Endothelial cell of umbilical vein (primary cell): Measurements from ENCODE around the gene GPN1.
"Not testable (repeated sequence)": the region's sequence is repeated elsewhere in the genome, so short reads cannot be mapped to it uniquely, and the experiment has no call there.

Source experiments
- CTCF ChIP-seq, 2 donors: IDR thresholded peaks; 1 replicate in 1 of 2; 2 replicates in 1 of 2; pipeline ENCODE4 v1.5.1; 2011; ENCODE audit warnings: low read length in 2 of 2, mild to moderate bottlenecking in 2 of 2, moderate library complexity in 2 of 2, control low read depth in 1 of 2, inconsistent platforms in 1 of 2, low read depth in 1 of 2; ENCODE audit not compliant: insufficient read depth in 1 of 2; ENCODE audit errors: extremely low read depth in 1 of 2
- EZH2 ChIP-seq: IDR thresholded peaks from 2 replicates; pipeline ENCODE4 v1.6.1; 2012; ENCODE audit warnings: borderline replicate concordance, low read depth, mild to moderate bottlenecking, moderate library complexity, low read length, inconsistent platforms; ENCODE audit not compliant: severe bottlenecking
- FOS ChIP-seq: IDR thresholded peaks from 2 replicates; pipeline ENCODE4 v1.6.1; 2011; ENCODE audit warnings: mild to moderate bottlenecking, low read length, moderate library complexity, borderline replicate concordance; ENCODE audit not compliant: insufficient read depth
- GATA2 ChIP-seq: IDR thresholded peaks from 2 replicates; pipeline ENCODE4 v1.7.0; 2011; ENCODE audit warnings: low read depth, mild to moderate bottlenecking, moderate library complexity, mixed read lengths, low read length; ENCODE audit not compliant: insufficient read length, insufficient read depth
- JUN ChIP-seq: IDR thresholded peaks from 2 replicates; pipeline ENCODE4 v1.6.1; 2011; ENCODE audit warnings: borderline replicate concordance, low read depth; ENCODE audit not compliant: insufficient read length, insufficient read depth
- MAX ChIP-seq: IDR thresholded peaks from 2 replicates; pipeline ENCODE4 v1.6.1; 2011; ENCODE audit not compliant: insufficient read depth, insufficient read length
- POLR2A ChIP-seq: IDR thresholded peaks from 2 replicates; pipeline ENCODE4 v1.6.1; 2012; ENCODE audit warnings: low read depth, mild to moderate bottlenecking, control low read depth, low read length
- POLR2AphosphoS5 ChIP-seq: IDR thresholded peaks from 2 replicates; pipeline ENCODE4 v1.6.1; 2012; ENCODE audit warnings: low read depth, mild to moderate bottlenecking, control low read depth, low read length, moderate library complexity; ENCODE audit not compliant: insufficient read depth

- TF ChIP-seq CTCF (IDR thresholded peaks at IDR 0.05; ENCODE audit: extremely low read depth in 1 of 2, insufficient read depth in 1 of 2, low read depth in 1 of 2, low read length in 2 of 2); POLR2A; MAX; POLR2AphosphoS5; EZH2; FOS; JUN; GATA2: not testable (repeated sequence)
Observed at GRCh38 chr2:27685006-27685405, 56.2 kb downstream of the GPN1 start.
